H1 (cell line): ENCODE data around the gene PHRF1. TPM values are rescaled to one million over a fixed set of nuclear protein-coding genes. Genes with fewer than 3 reads are reported as not detected.
A peak's percentile ranks its signal among the peaks of the same experiment; 100 is the strongest.

Experiments
- CTCF ChIA-PET: fragments of 300-600 bp; sonication (Branson Sonifier 250); formaldehyde crosslinking; loops from one replicate; lab custom pipeline; 2021; ENCODE audit not compliant: partially characterized antibody; lab: Charles Lee
- POLR2A ChIA-PET: fragments of 300-600 bp; sonication (Branson Sonifier 250); formaldehyde crosslinking; loops from one replicate; lab custom pipeline; 2021; ENCODE audit warnings: inconsistent platforms; ENCODE audit not compliant: partially characterized antibody; lab: Charles Lee
- DNase-seq, 2 experiments: peaks; one replicate each; pipeline versions ENCODE4 v3.0.0 to v3.0.0-alpha.2; 2010 to 2022; ENCODE audit warnings: low spot score in 2 of 2, low read depth in 1 of 2, mixed read lengths in 1 of 2
- FAIRE-seq: peaks from 2 replicates; lab custom pipeline; 2011; peaks lifted over from hg19 to GRCh38; lab: Jason Lieb, UNC
- H2AFZ ChIP-seq: 2 replicates; pipeline ENCODE4 v1.8.1; 2012; ENCODE audit warnings: low read length, inconsistent platforms
- H2AK5ac ChIP-seq: 2 replicates; pipeline ENCODE4 v1.6.1; 2013; ENCODE audit warnings: low read depth, low read length
- H2BK120ac ChIP-seq: replicated peaks from 2 replicates; pipeline ENCODE3; 2013; ENCODE audit warnings: low read depth, low read length, inconsistent platforms
- H2BK12ac ChIP-seq: 2 replicates; pipeline ENCODE4 v1.6.1; 2013; ENCODE audit warnings: low read depth, low read length
- H2BK15ac ChIP-seq: 2 replicates; pipeline ENCODE4 v1.6.1; 2013; ENCODE audit warnings: low read length
- H2BK20ac ChIP-seq: 2 replicates; pipeline ENCODE4 v1.6.1; 2013; ENCODE audit warnings: low read length
- H2BK5ac ChIP-seq: 2 replicates; pipeline ENCODE4 v1.6.1; 2013; ENCODE audit warnings: low read depth, low read length
- H3K14ac ChIP-seq: 2 replicates; pipeline ENCODE4 v1.6.1; 2013; ENCODE audit warnings: inconsistent platforms; ENCODE audit not compliant: insufficient read length
- H3K18ac ChIP-seq: 2 replicates; pipeline ENCODE4 v1.6.1; 2013; ENCODE audit warnings: low read length; ENCODE audit errors: extremely low read depth
- H3K23ac ChIP-seq: 2 replicates; pipeline ENCODE4 v1.6.1; 2013; ENCODE audit warnings: inconsistent platforms; ENCODE audit not compliant: insufficient read length
- H3K23me2 ChIP-seq: 2 replicates; pipeline ENCODE4 v1.6.1; 2013; ENCODE audit warnings: low read depth, low read length
- H3K27ac ChIP-seq: 2 replicates; pipeline ENCODE4 v1.6.1; 2011; ENCODE audit warnings: low read depth, low read length, inconsistent platforms
- H3K27me3 ChIP-seq, 4 experiments: replicated peaks in 1 of 4; 1 replicate in 1 of 4; 2 replicates in 3 of 4; pipeline versions ENCODE4 v1.6.1 to v1.8.1; 2011 to 2013; ENCODE audit warnings: low read length in 3 of 4, mild to moderate bottlenecking in 3 of 4, inconsistent platforms in 2 of 4, mixed read lengths in 2 of 4, moderate library complexity in 1 of 4; ENCODE audit not compliant: control insufficient read depth in 3 of 4, insufficient read depth in 3 of 4; ENCODE audit errors: extremely low read depth in 1 of 4
- H3K36me3 ChIP-seq, 4 experiments: 2 replicates each; pipeline versions ENCODE4 v1.6.1 to v1.8.1; 2011 to 2013; ENCODE audit warnings: mild to moderate bottlenecking in 4 of 4, low read length in 3 of 4, moderate library complexity in 2 of 4, control low read depth in 1 of 4, inconsistent platforms in 1 of 4; ENCODE audit not compliant: insufficient read depth in 4 of 4, control insufficient read depth in 2 of 4
- H3K4ac ChIP-seq: replicated peaks from 2 replicates; pipeline ENCODE3; 2013; ENCODE audit warnings: low read length, low read depth, mixed read lengths, inconsistent platforms; ENCODE audit not compliant: insufficient read length
- H3K4me1 ChIP-seq, 4 experiments: replicated peaks in 1 of 4; 1 replicate in 1 of 4; 2 replicates in 3 of 4; pipeline versions ENCODE4 v1.6.1 to v1.8.1; 2011 to 2013; ENCODE audit warnings: low read length in 3 of 4, inconsistent platforms in 2 of 4, mixed read lengths in 1 of 4; ENCODE audit not compliant: insufficient read depth in 4 of 4, control insufficient read depth in 3 of 4
- H3K4me2 ChIP-seq, 2 experiments: 2 replicates each; pipeline versions ENCODE4 v1.6.1 to v1.8.1; 2011 to 2013; ENCODE audit warnings: low read depth in 2 of 2, low read length in 2 of 2, control low read depth in 1 of 2, inconsistent platforms in 1 of 2, mild to moderate bottlenecking in 1 of 2; ENCODE audit not compliant: insufficient read depth in 1 of 2
- H3K4me3 ChIP-seq, 4 experiments: fragments of 200-600, 300-600 bp in 1 of 4; sonication (generic), shearing (Covaris generic), sonication (Bioruptor Twin) in 1 of 4; 2 replicates each; pipeline versions ENCODE4 v1.5.1 to v1.8.1; 2011 to 2016; ENCODE audit warnings: low read length in 4 of 4, low read depth in 3 of 4, control low read depth in 2 of 4, inconsistent platforms in 2 of 4, mild to moderate bottlenecking in 2 of 4, mixed read lengths in 1 of 4, moderate library complexity in 1 of 4; ENCODE audit not compliant: insufficient read depth in 2 of 4; ENCODE audit errors: extremely low read depth in 1 of 4
- H3K56ac ChIP-seq: replicated peaks from 2 replicates; pipeline ENCODE3; 2013; ENCODE audit warnings: low read depth, mild to moderate bottlenecking, mixed read lengths, low read length, inconsistent platforms; ENCODE audit not compliant: insufficient read length
- H3K79me1 ChIP-seq: 2 replicates; pipeline ENCODE4 v1.6.1; 2013; ENCODE audit warnings: low read depth, low read length, control low read depth
- H3K79me2 ChIP-seq, 2 experiments: 2 replicates each; pipeline versions ENCODE4 v1.6.1 to v1.8.1; 2012 to 2013; ENCODE audit warnings: low read length in 2 of 2, mild to moderate bottlenecking in 2 of 2, inconsistent platforms in 1 of 2; ENCODE audit not compliant: insufficient read depth in 2 of 2, control insufficient read depth in 1 of 2
- H3K9ac ChIP-seq, 4 experiments: replicated peaks in 1 of 4; 1 replicate in 1 of 4; 2 replicates in 3 of 4; pipeline versions ENCODE4 v1.6.1 to v1.8.1; 2011 to 2013; ENCODE audit warnings: low read depth in 3 of 4, low read length in 3 of 4, control low read depth in 2 of 4, mild to moderate bottlenecking in 2 of 4, moderate library complexity in 2 of 4, inconsistent platforms in 1 of 4; ENCODE audit errors: extremely low read depth in 1 of 4
- H3K9me3 ChIP-seq, 2 experiments: 2 replicates each; pipeline versions ENCODE4 v1.6.1 to v1.8.1; 2012 to 2013; ENCODE audit warnings: mild to moderate bottlenecking in 2 of 2, moderate library complexity in 2 of 2, control low read depth in 1 of 2, inconsistent platforms in 1 of 2, low read depth in 1 of 2, low read length in 1 of 2, mixed read lengths in 1 of 2; ENCODE audit not compliant: insufficient read depth in 2 of 2
- H4K20me1 ChIP-seq, 2 experiments: replicated peaks in 1 of 2; 2 replicates each; pipeline versions ENCODE3 to v1.8.1; 2011 to 2013; ENCODE audit warnings: inconsistent platforms in 2 of 2, low read length in 2 of 2, mild to moderate bottlenecking in 1 of 2; ENCODE audit not compliant: insufficient read depth in 2 of 2, control insufficient read depth in 1 of 2
- H4K5ac ChIP-seq: 2 replicates; pipeline ENCODE4 v1.6.1; 2013; ENCODE audit warnings: low read length, low read depth, mixed read lengths, inconsistent platforms; ENCODE audit not compliant: insufficient read length
- H4K8ac ChIP-seq: 2 replicates; pipeline ENCODE4 v1.8.0; 2013; ENCODE audit warnings: mild to moderate bottlenecking, moderate library complexity, low read length, inconsistent platforms; ENCODE audit not compliant: insufficient read depth; ENCODE audit errors: extremely low read depth
- H4K91ac ChIP-seq: replicated peaks from 2 replicates; pipeline ENCODE3; 2013; ENCODE audit warnings: low read length, mixed read lengths, inconsistent platforms; ENCODE audit not compliant: insufficient read length
- CREB1 ChIP-seq: IDR thresholded peaks from 2 replicates; pipeline ENCODE4 v1.6.1; 2012; ENCODE audit warnings: inconsistent platforms
- E2F6 ChIP-seq: IDR thresholded peaks from 2 replicates; pipeline ENCODE4 v1.6.1; 2012; ENCODE audit warnings: inconsistent platforms
- EZH2 ChIP-seq: fragments of 200-600 bp; sonication (generic); IDR thresholded peaks from 2 replicates; pipeline ENCODE4 v1.7.1; 2012; ENCODE audit warnings: low read depth, mild to moderate bottlenecking, moderate library complexity, low read length, inconsistent platforms; ENCODE audit not compliant: severe bottlenecking
- HDAC6 ChIP-seq: IDR thresholded peaks from one replicate; pipeline ENCODE4 v1.7.1; 2012; ENCODE audit warnings: low read depth, mild to moderate bottlenecking, inconsistent platforms, low read length, moderate library complexity
- POLR2AphosphoS5 ChIP-seq: IDR thresholded peaks from 2 replicates; pipeline ENCODE4 v1.6.1; 2011; ENCODE audit warnings: low read depth, low read length
- WGBS, 2 experiments: shearing (Covaris generic) in 1 of 2; methylation state at CpG; one replicate each; pipeline versions ENCODE4 v1.1.6 to v1.1.7; 2013 to 2015; ENCODE audit warnings: low lambda C conversion rate in 2 of 2, mixed read lengths in 2 of 2, inconsistent platforms in 1 of 2, low coverage in 1 of 2, missing lambda C conversion rate in 1 of 2; ENCODE audit not compliant: insufficient replicate concordance in 2 of 2, insufficient coverage in 1 of 2, insufficient read length in 1 of 2; ENCODE audit errors: extremely low coverage in 1 of 2, missing lambda C conversion rate in 1 of 2; 5-methylcytosine and 5-hydroxymethylcytosine counted together
- polyA plus RNA-seq, 7 experiments: library from polyadenylated mRNA; depleted of rRNA in 3 of 7; stranded (reverse) in 5 of 7; unstranded in 2 of 7; fragments of >200 nt in 5 of 7; fragments of 200-250 nt in 2 of 7; gene quantifications; 1 replicate in 5 of 7; 2 replicates in 1 of 7; 4 replicates in 1 of 7; pipeline versions ENCODE4 v1.2.1 to v1.2.3, GENCODE V29; 2011 to 2013; ENCODE audit warnings: missing spikeins in 2 of 7, mixed read lengths in 2 of 7
- total RNA-seq: library from RNA; stranded (reverse); fragmentation: NEBNext Ultra II Directional; extraction: Animal tissue kit (Norgen Biotek cat#: 25700); gene quantifications from 2 replicates; pipeline ENCODE4 v1.2.1, GENCODE V29; 2021

The PHRF1 gene
- total and polyA plus RNA-seq, 2 of the 8 experiments (the other 6 are each of a cell fraction or from before 2014, with no cell fraction given) = 13.4 to 37.3 TPM

GRCh38 chr11:640021-640706 lies 63.9 kb downstream of the PHRF1 start:
- Histone ChIP-seq H3K9ac (no peak overlapping the region), H3K27me3 (peaks cover 21 to 47% (median 42%) of the 10 kb centered on the region in 4 experiments), H3K9me3 (no peaks in the 10 kb centered on the region; a peak in 1 of 4 replicates), H3K23ac (no peak overlapping the region), H2BK15ac (no peak overlapping the region), H3K4me3 (peak overlapping the region in 2 of 4 experiments; percentile 36 to 60; a peak in 3 of 8 replicates), H3K79me1 (no peaks in the 10 kb centered on the region)
- CTCF ChIA-PET = interaction anchor here (0.7 to 1.8 kb wide), 4 partner anchors 15 to 116 kb away, joined by 3 to 4 read pairs (median 3); no protein-coding TSS in a partner anchor
- POLR2A ChIA-PET = interaction anchor here (1.1 to 2.7 kb wide), 11 partner anchors 11 to 149 kb away, joined by 3 to 10 read pairs (median 6); partner anchors contain the start of gene TALDO1
- no peak for FAIRE-seq
- WGBS, 2 experiments = 26% methylated on average over 34 of the region's 69 CpGs; no CpG with 5 or more reads in 1 of the 2 experiments
- TF ChIP-seq HDAC6 (no peak), CREB1 (peak; percentile 86), E2F6 (no peak), POLR2AphosphoS5 (peak; percentile 74; the same call in 1 of the 2 replicates), EZH2 (peak; percentile 4)
- TF ChIP-seq, all 59 proteins: peak for 3
- Histone ChIP-seq H4K91ac (no peak overlapping the region), H3K23me2 (peaks cover 21% of the 10 kb centered on the region; the same call in 1 of the 2 replicates), H2BK12ac (no peak overlapping the region; the same call in 1 of the 2 replicates), H3K4ac (peak overlapping the region; percentile 53), H4K20me1 (peaks cover 0 to 5% of the 10 kb centered on the region in 2 experiments), H2AFZ (no peak overlapping the region), H3K36me3 (peaks cover 0 to 3% (median 0%) of the 10 kb centered on the region in 4 experiments; a peak in 1 of 8 replicates), H4K8ac (peak overlapping the region; percentile 57), H3K56ac (no peak overlapping the region), H3K18ac (peak overlapping the region; percentile 60; the same call in 1 of the 2 replicates), H3K4me2 (peak overlapping the region; percentile 44 to 91), H4K5ac (no peak overlapping the region), H3K14ac (no peak overlapping the region), H2BK5ac (no peak overlapping the region), H3K79me2 (no peaks in the 10 kb centered on the region), H3K4me1 (peaks cover 0 to 30% (median 20%) of the 10 kb centered on the region in 4 experiments; a peak in 6 of 7 replicates), H3K27ac (no peak overlapping the region), H2AK5ac (no peak overlapping the region), H2BK20ac (no peak overlapping the region), H2BK120ac (no peak overlapping the region)
- peak in 1 of 2 experiments; percentile 63 for DNase-seq
